GM12892 (cell line): ENCODE data around the gene PMM1.

ENCODE experiments used
- POLR2A ChIP-seq: IDR thresholded peaks from 2 replicates; pipeline ENCODE4 v1.6.1; 2011; ENCODE audit warnings: low read depth, low read length, control low read depth
- POLR2AphosphoS5 ChIP-seq: IDR thresholded peaks from 2 replicates; pipeline ENCODE4 v1.6.1; 2011; ENCODE audit warnings: low read depth, low read length, control low read depth
- TAF1 ChIP-seq: IDR thresholded peaks from 2 replicates; pipeline ENCODE4 v1.6.1; 2011; ENCODE audit warnings: low read depth, mild to moderate bottlenecking, control low read depth, low read length, borderline replicate concordance

DNA sequence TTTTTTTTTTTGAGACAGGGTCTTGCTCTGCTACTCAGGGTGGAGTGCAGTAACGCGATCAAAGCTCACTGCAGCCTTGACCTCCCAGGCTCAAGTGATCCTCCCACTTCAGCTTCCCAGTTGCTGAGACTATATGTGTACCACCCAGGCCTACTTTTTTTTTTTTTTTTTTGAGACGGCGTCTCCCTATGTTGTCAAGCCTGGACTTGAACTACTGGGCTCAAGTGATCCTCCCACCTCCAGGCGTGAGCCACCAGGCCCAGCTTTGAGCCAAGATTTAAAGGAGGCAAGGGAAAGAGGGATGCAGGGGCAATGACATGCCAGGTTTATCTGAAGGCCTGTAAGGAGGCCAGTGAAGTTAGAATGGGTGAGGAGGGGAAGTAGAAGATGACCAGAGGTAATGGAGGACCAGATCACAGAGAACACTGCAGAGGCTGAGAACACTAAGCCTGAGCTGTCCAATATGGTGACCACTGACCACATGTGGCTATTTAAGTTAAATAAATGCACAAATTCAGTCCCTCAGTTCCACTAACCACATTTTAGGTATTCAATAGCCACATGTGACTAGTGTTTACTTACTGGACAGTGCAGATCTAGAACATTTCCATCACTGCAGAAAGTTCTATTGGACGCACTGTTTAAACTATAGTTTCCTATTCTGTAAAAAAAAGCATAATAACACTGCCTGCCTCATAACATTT is 23.1 kb upstream of the PMM1 start:
- TF ChIP-seq TAF1 (no peak), POLR2A (no peak), POLR2AphosphoS5 (no peak)
